Astrocyte of the cerebellum (primary cell): ENCODE data around the gene CD36.

Experiments
- DNase-seq: peaks from one replicate; pipeline ENCODE4 v3.0.0-alpha.2; 2011; ENCODE audit warnings: low read depth
- H3K4me3 ChIP-seq: 2 replicates; pipeline ENCODE4 v1.5.1; 2011; ENCODE audit warnings: mild to moderate bottlenecking, low read depth, low read length, moderate library complexity
- in situ Hi-C: cut with HindIII; loops from 2 replicates; pipeline ENCODE4 v1.10.0; 2017; ENCODE audit warnings: low sequenced_read_pairs
- TF ChIP-seq, protein P1 (sequence below): IDR thresholded peaks from 2 replicates; pipeline ENCODE4 v1.5.1; 2012; ENCODE audit warnings: low read length, low read depth, moderate library complexity, mild to moderate bottlenecking; ENCODE audit errors: missing control alignments

Gene CD36

GRCh38 chr7:80725181-80725611 lies 86.8 kb downstream of the CD36 start:
- TF ChIP-seq, protein P1, sequence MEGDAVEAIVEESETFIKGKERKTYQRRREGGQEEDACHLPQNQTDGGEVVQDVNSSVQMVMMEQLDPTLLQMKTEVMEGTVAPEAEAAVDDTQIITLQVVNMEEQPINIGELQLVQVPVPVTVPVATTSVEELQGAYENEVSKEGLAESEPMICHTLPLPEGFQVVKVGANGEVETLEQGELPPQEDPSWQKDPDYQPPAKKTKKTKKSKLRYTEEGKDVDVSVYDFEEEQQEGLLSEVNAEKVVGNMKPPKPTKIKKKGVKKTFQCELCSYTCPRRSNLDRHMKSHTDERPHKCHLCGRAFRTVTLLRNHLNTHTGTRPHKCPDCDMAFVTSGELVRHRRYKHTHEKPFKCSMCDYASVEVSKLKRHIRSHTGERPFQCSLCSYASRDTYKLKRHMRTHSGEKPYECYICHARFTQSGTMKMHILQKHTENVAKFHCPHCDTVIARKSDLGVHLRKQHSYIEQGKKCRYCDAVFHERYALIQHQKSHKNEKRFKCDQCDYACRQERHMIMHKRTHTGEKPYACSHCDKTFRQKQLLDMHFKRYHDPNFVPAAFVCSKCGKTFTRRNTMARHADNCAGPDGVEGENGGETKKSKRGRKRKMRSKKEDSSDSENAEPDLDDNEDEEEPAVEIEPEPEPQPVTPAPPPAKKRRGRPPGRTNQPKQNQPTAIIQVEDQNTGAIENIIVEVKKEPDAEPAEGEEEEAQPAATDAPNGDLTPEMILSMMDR: no peak

More at GRCh38 chr7:80725181-80725611, 86.8 kb downstream of the CD36 start:
- in situ Hi-C loops: no loop called here
- H3K4me3 ChIP-seq: no peak overlapping the region
- no peak for DNase-seq
